Measurements from ENCODE around the gene COQ8A. TPM values are rescaled to one million over a fixed set of nuclear protein-coding genes. Genes with fewer than 3 reads are reported as not detected.

COQ8A gene
- total RNA-seq, 1 donor from 2014 or later: 13.8 TPM

GRCh38 chr1:226980565-226981385, 40.7 kb downstream of the COQ8A start:
- H3K9ac ChIP-seq: no peak overlapping the region
- no peaks in the 10 kb centered on the region for H3F3A ChIP-seq (ENCODE audit: low read depth)
- TF ChIP-seq EZH2phosphoT487 (IDR thresholded peaks at IDR 0.05) (no peak), EZH2 (IDR thresholded peaks at IDR 0.05) (no peak), CTCF (IDR thresholded peaks at IDR 0.05) (no peak)
- H3K36me3 ChIP-seq: no peaks in the 10 kb centered on the region
- peaks cover 1% of the 10 kb centered on the region for H3K4me1 ChIP-seq
- H2AFZ ChIP-seq (replicated peaks): no peak overlapping the region
- no peaks in the 10 kb centered on the region for H3K9me3 ChIP-seq (ENCODE audit: low read depth)
- no peaks in the 10 kb centered on the region for H3K27me3 ChIP-seq
- Mint-ChIP-seq H3K27me3 (ENCODE audit: insufficient read depth, low read depth) (peaks cover 7% of the 10 kb centered on the region), H3K4me1 (peaks cover 1% of the 10 kb centered on the region), H3K27ac (no peak overlapping the region), H3K4me3 (no peak overlapping the region), H3K36me3 (no peaks in the 10 kb centered on the region), H3K9me3 (no peaks in the 10 kb centered on the region)
- no peaks in the 10 kb centered on the region for H3K79me2 ChIP-seq (ENCODE audit: low read depth)
- H3K4me3 ChIP-seq: no peak overlapping the region
- no peak overlapping the region for H3K27ac ChIP-seq
- DNase-seq (ENCODE audit: low spot score): no peak
- no peaks in the 10 kb centered on the region for H4K20me1 ChIP-seq (ENCODE audit: low read depth)
- H3K4me2 ChIP-seq: no peak overlapping the region

GRCh38 chr1:226981386-226981817, 41.3 kb downstream of the COQ8A start:
- no peaks in the 10 kb centered on the region for H3K4me1 Mint-ChIP-seq
- H3K79me2 ChIP-seq (ENCODE audit: low read depth): no peaks in the 10 kb centered on the region
- H3K27ac Mint-ChIP-seq: no peak overlapping the region
- H3K36me3 ChIP-seq: no peaks in the 10 kb centered on the region
- no peaks in the 10 kb centered on the region for H3F3A ChIP-seq (ENCODE audit: low read depth)
- no peak overlapping the region for H3K4me3 Mint-ChIP-seq
- DNase-seq (ENCODE audit: low spot score): no peak
- H3K27ac ChIP-seq: no peak overlapping the region
- peaks cover 7% of the 10 kb centered on the region for H3K27me3 Mint-ChIP-seq (ENCODE audit: insufficient read depth, low read depth)
- no peaks in the 10 kb centered on the region for H3K9me3 Mint-ChIP-seq
- no peaks in the 10 kb centered on the region for H3K27me3 ChIP-seq
- no peak overlapping the region for H3K4me2 ChIP-seq
- H3K9ac ChIP-seq: no peak overlapping the region
- H3K4me3 ChIP-seq: no peak overlapping the region
- no peaks in the 10 kb centered on the region for H3K4me1 ChIP-seq
- no peaks in the 10 kb centered on the region for H3K9me3 ChIP-seq (ENCODE audit: low read depth)
- TF ChIP-seq EZH2 (IDR thresholded peaks at IDR 0.05): no peak
- no peak overlapping the region for H2AFZ ChIP-seq (replicated peaks)
- no peaks in the 10 kb centered on the region for H3K36me3 Mint-ChIP-seq
- no peaks in the 10 kb centered on the region for H4K20me1 ChIP-seq (ENCODE audit: low read depth)

GRCh38 chr1:226981838-226982237, 41.7 kb downstream of the COQ8A start:
- Mint-ChIP-seq H3K4me3 (no peak overlapping the region), H3K9me3 (no peaks in the 10 kb centered on the region), H3K27ac (no peak overlapping the region), H3K36me3 (peaks cover 4% of the 10 kb centered on the region), H3K4me1 (peaks cover 3% of the 10 kb centered on the region), H3K27me3 (ENCODE audit: insufficient read depth, low read depth) (peaks cover 7% of the 10 kb centered on the region)
- Histone ChIP-seq H3K27ac (no peak overlapping the region), H3K4me2 (no peak overlapping the region), H4K20me1 (ENCODE audit: low read depth) (no peaks in the 10 kb centered on the region), H3F3A (ENCODE audit: low read depth) (no peaks in the 10 kb centered on the region), H3K9me3 (ENCODE audit: low read depth) (no peaks in the 10 kb centered on the region), H3K4me3 (no peak overlapping the region), H3K79me2 (ENCODE audit: low read depth) (no peaks in the 10 kb centered on the region), H2AFZ (replicated peaks) (no peak overlapping the region), H3K27me3 (no peaks in the 10 kb centered on the region), H3K36me3 (no peaks in the 10 kb centered on the region), H3K9ac (no peak overlapping the region), H3K4me1 (no peaks in the 10 kb centered on the region)
- TF ChIP-seq EZH2 (IDR thresholded peaks at IDR 0.05) (no peak), CTCF (IDR thresholded peaks at IDR 0.05) (no peak), EZH2phosphoT487 (IDR thresholded peaks at IDR 0.05) (no peak)
- DNase-seq (ENCODE audit: low spot score): no peak
